BJ (cell line): ENCODE measurements around the gene GPR84. TPM values are rescaled to one million over a fixed set of nuclear protein-coding genes. Genes with fewer than 3 reads are reported as not detected.
A peak's percentile ranks its signal among the peaks of the same experiment; 100 is the strongest.

Experiments used
- CTCF ChIA-PET: fragments of 350-600 bp; formaldehyde crosslinking; extraction: SDS; loops from one replicate; lab custom pipeline; 2021; ENCODE audit warnings: antibody characterized with exemption, inconsistent platforms; lab: Yijun Ruan, JAX
- POLR2A ChIA-PET: fragments of 300-600 bp; sonication (Branson Sonifier 250); formaldehyde crosslinking; extraction: SDS; loops from one replicate; lab custom pipeline; 2021; ENCODE audit warnings: antibody characterized with exemption; lab: Charles Lee
- DNase-seq: peaks from one replicate; pipeline ENCODE4 v3.0.0-alpha.2; 2011; ENCODE audit warnings: low read depth
- H3K27me3 ChIP-seq: 2 replicates; pipeline ENCODE4 v1.6.0; 2011; ENCODE audit warnings: low read length; ENCODE audit not compliant: control insufficient read depth, insufficient read depth
- H3K36me3 ChIP-seq: 2 replicates; pipeline ENCODE4 v1.5.1; 2011; ENCODE audit warnings: low read length; ENCODE audit not compliant: control insufficient read depth, insufficient read depth
- H3K4me3 ChIP-seq: 2 replicates; pipeline ENCODE4 v1.5.1; 2011; ENCODE audit warnings: low read depth, mild to moderate bottlenecking, control low read depth, low read length
- polyA plus RNA-seq: library from polyadenylated mRNA; depleted of rRNA; stranded (reverse); fragments of >200 nt; gene quantifications from 2 replicates; pipeline ENCODE4 v1.2.3, GENCODE V29; 2011
- TF ChIP-seq, protein P1 (sequence below): IDR thresholded peaks from 2 replicates; pipeline ENCODE4 v1.5.1; 2011; ENCODE audit warnings: low read depth, mild to moderate bottlenecking, control low read depth, inconsistent platforms, low read length, moderate library complexity; ENCODE audit not compliant: insufficient read depth

Gene GPR84
- polyA plus RNA-seq, 1 experiment, result not detected

DNA sequence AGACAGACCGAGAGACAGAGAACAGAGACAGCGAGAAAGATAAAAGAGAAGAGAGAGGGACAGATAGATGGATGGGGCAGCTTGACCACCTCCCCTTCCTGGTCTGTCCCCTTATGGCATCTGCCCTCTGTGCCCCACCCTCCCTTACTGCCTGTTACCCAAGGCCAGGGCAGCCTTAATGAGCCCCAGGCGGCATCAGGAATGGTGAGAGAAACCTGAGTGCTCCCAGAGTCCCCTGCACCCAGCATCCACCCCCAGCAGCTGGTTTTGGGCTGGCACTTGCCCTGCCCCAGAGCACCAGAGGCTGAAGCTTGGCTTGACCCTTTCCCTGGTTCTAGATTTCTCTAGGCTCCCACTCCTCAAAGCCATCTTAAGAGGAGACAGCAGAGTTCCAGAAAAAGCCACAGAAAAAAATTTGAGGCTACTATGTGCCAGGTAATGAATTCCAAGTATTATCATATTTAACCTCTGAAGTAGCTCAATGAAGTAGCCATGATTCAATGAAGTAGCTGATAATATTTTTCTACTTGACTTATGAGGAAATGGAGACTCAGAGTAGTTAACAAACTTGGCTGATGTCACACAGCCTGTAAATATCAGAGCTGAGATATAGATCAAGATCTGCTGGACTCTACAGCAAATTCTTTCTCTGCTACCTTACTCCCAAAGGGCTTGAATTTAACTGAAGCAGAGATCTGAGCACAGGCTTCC is 22.3 kb upstream of the GPR84 start:
- TF ChIP-seq, protein P1, sequence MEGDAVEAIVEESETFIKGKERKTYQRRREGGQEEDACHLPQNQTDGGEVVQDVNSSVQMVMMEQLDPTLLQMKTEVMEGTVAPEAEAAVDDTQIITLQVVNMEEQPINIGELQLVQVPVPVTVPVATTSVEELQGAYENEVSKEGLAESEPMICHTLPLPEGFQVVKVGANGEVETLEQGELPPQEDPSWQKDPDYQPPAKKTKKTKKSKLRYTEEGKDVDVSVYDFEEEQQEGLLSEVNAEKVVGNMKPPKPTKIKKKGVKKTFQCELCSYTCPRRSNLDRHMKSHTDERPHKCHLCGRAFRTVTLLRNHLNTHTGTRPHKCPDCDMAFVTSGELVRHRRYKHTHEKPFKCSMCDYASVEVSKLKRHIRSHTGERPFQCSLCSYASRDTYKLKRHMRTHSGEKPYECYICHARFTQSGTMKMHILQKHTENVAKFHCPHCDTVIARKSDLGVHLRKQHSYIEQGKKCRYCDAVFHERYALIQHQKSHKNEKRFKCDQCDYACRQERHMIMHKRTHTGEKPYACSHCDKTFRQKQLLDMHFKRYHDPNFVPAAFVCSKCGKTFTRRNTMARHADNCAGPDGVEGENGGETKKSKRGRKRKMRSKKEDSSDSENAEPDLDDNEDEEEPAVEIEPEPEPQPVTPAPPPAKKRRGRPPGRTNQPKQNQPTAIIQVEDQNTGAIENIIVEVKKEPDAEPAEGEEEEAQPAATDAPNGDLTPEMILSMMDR, result no peak
- Histone ChIP-seq H3K4me3 (no peak overlapping the region), H3K27me3 (no peaks in the 10 kb centered on the region), H3K36me3 (no peaks in the 10 kb centered on the region)
- DNase-seq, result no peak
- CTCF ChIA-PET, result interaction anchor here (1.1 to 3.3 kb wide), 8 partner anchors 7 to 54 kb away, joined by 3 to 16 read pairs (median 8); no protein-coding TSS in a partner anchor
- POLR2A ChIA-PET, result interaction anchor here (0.6 kb wide), 1 partner anchor 177 kb away, joined by 4 read pairs; no protein-coding TSS in a partner anchor

DNA sequence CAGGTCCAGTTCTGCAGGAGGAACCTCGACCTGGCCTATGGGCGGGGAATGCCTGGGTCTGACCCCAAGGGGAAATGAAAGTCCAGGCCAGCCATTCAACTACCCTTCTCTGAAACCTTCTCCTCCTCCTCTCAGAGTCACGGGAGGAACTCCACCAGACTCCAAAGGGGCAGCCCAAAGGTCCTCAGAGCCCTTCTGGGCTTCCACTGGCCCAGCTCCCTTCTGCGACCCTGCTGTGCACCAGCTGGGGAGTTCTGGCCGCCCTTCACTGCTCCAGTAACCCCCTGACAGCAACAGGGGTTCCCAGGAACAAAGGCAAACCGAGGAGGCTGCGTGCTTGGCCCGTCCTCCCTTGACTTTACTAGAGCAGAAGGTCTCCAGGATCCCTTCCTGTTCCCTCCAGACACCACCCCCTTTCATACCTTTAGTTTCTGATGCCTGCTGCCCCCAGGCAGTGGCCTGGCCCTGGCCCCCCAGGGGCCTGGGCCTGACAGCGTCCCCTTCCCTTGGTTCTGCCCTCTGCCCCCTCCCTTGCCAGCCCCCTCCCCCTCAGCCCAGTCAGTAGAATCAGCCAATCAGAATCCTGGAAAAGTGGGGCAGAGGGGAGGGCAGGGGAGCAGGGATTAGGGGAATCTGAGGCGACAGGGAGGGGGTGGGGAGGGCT is 21.1 kb upstream of the GPR84 start:
- CTCF ChIA-PET, result interaction anchor here (0.6 to 3.3 kb wide), 8 partner anchors 8 to 165 kb away, joined by 3 to 16 read pairs (median 8); no protein-coding TSS in a partner anchor
- no peak overlapping the region for H3K4me3 ChIP-seq
- H3K36me3 ChIP-seq, result no peaks in the 10 kb centered on the region
- POLR2A ChIA-PET, result no interaction called here
- TF ChIP-seq, protein P1, result no peak
- H3K27me3 ChIP-seq, result no peaks in the 10 kb centered on the region
- DNase-seq, result no peak

DNA sequence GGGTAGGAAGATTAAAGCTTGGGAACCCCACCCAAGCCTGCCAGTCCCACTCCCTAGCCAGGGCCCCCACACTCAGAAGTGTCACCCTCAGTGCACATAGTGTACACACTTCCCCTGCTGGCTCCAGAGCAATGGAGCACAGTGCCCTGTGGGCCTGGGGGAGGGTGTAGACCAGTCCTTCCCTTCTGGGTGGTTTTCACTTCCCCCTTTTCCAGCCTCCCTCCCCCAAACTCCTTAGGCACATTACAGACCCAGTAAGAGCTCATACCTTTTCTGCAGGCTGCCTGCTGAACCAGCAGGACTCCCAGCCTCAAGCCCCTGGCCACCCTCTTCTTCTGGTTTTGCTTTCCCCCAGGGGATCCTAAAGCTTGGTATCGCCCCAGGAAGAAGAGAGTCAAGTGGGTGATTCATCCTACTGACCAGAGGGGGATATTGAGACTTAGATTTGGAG is 20.3 kb upstream of the GPR84 start, which contains the start of gene ZNF385A:
Gene ZNF385A, minus strand, starts transcription at position 143 of the 451 bp plus-strand sequence. CDS start 219 bp downstream, outside the sequence.
- TF ChIP-seq, protein P1, result no peak
- POLR2A ChIA-PET, result interaction anchor here (0.6 kb wide), 1 partner anchor 32 kb away, joined by 3 read pairs; no protein-coding TSS in a partner anchor
- no peak for DNase-seq
- H3K36me3 ChIP-seq, result no peaks in the 10 kb centered on the region
- CTCF ChIA-PET, result interaction anchor here (1.1 to 3.0 kb wide), 5 partner anchors 8 to 164 kb away, joined by 4 to 14 read pairs (median 9); no protein-coding TSS in a partner anchor
- no peak within 1 kb of the TSS for H3K4me3 ChIP-seq
- H3K27me3 ChIP-seq, result no peaks in the 10 kb centered on the region

DNA sequence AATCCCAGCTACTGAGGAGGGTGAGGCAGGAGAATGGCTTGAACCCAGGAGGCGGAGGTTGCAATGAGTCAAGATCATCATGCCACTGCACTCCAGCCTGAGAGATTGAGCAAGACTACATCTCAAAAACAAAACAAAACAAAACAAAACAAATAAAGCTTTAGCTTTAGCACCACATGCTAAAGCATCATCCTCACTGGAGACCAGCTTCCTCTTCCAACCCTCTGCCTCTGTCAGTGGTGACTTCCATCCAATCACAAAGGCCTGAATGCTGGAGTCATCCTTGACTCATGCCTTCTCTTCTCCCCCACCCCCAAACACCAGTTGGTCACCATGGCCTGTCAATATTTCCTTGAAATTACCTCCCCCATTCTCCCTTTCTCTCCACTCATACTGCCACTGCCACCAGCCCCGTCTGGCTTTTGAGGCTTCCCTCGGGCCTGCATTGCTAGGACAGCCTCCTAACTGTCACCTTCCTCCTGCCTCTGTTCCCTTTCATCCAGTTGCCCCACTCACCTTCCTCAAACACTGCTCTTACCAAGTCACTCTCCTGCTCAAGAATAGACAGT is 18.8 kb upstream of the GPR84 start:
- POLR2A ChIA-PET, result interaction anchor here (1.0 kb wide), 1 partner anchor 13 kb away, joined by 9 read pairs; no protein-coding TSS in a partner anchor
- TF ChIP-seq, protein P1, result no peak
- DNase-seq, result peak; percentile 65
- H3K27me3 ChIP-seq, result no peaks in the 10 kb centered on the region
- CTCF ChIA-PET, result interaction anchor here (0.8 to 5.5 kb wide), 10 partner anchors 10 to 167 kb away, joined by 3 to 72 read pairs (median 4); no protein-coding TSS in a partner anchor
- no peak overlapping the region for H3K4me3 ChIP-seq
- no peaks in the 10 kb centered on the region for H3K36me3 ChIP-seq

DNA sequence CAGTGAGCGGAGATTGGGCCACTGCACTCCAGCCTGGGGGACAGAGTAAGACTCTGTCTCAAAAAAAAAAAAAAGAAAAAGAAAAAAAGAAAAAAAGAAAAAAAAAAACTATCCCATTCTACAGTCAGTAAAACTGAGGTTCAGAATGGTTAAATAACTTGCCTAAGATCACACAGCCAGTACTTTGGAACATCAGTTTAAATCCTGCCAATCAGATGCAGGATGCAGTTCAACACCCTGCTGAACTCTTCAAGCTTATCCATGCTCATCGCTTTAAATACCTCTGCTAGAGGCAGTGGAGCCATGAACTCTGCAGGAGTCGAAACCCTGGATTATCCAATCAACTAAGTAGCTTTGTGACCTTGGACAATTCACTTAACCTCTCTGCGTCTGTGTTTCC is 16.9 kb upstream of the GPR84 start:
- no peak for DNase-seq

More for the DNA sequence above, 16.9 kb upstream of the GPR84 start:
- CTCF ChIA-PET, result interaction anchor here (1.1 to 5.5 kb wide), 17 partner anchors 10 to 315 kb away, joined by 3 to 72 read pairs (median 17); no protein-coding TSS in a partner anchor
- Histone ChIP-seq H3K4me3 (no peak overlapping the region), H3K27me3 (no peaks in the 10 kb centered on the region), H3K36me3 (no peaks in the 10 kb centered on the region)
- POLR2A ChIA-PET, result no interaction called here
- TF ChIP-seq, protein P1, result no peak
